Measurements from ENCODE around the gene C11orf68. TPM values are rescaled to one million over a fixed set of nuclear protein-coding genes. Genes with fewer than 3 reads are reported as not detected.

C11orf68 gene
- polyA plus RNA-seq, 1 donor, result 36.2 TPM

DNA sequence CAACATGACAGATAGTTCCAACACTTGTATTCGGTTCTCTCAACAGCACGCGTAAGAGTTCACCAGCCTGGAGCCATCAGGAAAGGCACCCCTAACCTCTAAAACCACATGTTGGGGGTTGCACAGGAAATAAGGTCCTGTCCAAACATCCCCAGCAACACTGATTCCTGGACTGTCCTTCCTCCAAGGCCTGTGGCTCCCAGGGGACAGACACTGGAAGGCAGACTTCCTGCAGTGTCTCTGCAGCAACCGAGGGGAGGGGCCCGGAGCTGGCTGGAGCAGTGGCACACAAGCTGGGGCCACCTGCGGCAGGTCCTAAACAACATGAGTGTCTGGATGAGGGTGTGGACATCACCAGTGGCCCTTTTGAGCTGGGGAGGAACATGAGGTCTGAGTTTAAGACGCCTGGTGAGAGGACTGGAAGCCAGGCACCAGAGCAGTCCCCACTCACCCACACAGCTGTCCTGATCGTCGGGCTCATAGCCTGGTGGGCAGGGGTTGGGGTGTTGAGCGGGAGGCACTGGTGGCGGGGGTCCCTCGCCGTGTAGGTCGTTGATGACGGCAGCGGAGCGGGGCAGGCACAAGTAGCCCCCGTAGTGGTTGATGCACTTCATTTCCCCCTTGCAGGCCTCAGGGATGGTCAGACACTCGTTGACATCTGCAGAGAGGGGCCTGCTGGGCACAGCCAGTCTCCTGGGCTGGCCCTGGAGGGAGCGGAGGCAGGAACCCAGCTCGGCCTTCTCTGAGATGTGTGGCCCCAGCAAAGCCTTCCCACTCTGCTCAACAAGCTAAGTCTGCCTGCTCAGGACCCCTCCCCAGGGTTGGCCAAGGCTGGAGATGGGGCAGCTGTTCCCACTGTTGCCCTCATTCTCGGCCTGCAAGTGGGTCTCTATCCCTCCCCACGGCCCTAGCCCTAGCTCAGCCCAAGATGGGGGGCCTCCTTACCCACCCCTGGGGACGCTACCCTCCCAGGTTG, 47.9 kb downstream of the C11orf68 start:
- DNase-seq, result no peak

DNA sequence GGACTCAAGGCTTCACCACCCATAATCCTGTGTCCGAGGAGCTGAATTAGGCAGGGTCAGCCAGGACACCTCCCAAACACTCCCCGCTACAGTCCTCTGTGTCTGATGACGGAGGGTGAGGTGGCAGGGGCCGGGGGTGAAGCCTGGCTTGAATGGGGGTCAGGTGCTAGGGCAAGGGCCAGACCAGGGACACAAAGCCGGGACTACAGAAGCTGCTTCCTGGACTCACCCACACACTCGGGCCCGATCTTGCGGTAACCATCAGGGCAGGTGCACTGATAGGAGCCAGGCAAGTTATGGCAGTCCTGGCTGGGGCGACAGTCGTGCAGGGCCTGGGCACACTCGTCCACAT, 48.6 kb downstream of the C11orf68 start:
- DNase-seq, result no peak

DNA sequence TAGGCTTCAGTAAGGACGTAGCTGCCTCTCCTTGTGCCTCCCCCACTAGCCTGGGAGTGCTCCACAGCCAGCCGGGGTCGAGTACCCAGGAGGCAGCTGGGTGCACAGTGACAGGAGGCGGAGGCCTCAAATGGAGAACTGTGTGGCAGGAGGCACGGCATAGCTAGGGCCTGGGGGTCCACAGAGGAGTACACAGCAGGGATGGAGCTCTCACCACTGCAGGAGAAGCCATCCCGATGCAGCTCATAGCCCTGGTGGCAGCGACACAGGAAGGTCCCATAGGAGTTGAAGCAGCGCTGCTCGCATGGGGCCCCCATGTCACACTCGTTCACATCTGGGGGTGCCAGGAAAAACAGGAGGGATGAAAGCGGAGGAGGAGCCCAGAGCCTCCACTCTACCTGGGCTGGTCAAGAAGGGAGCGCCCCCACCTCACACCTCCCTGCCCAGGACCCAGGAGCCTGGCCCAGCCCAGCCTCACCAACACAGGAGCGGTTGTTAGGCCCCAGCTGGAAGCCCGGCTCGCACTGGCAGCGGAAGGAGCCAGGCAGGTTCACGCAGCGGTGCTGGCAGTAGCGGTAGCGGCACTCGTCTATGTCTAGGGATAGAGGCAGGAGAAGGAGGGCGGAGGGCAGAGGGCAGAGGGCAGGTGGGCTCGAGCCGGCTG, 49.1 kb downstream of the C11orf68 start:
- no peak for DNase-seq

DNA sequence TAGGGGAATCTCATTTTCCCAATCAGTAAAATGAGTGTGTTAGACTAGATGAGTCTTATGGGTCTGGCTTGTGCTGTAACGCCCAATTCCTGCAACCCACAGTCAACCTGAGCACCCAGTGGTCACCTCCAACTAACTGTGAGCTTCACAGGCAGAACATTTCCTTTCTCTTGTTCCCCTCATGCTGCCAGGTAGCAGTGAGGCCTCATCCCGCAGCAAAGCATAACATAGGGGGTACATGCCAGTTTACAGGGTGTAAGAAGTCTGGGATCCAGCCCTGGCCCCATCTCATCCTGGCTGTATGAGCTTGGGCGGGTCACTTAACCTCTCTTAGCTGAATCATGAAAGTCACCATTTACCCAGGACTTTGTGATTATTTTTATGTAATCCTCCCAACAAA, 50.0 kb downstream of the C11orf68 start:
- no peak for DNase-seq

DNA sequence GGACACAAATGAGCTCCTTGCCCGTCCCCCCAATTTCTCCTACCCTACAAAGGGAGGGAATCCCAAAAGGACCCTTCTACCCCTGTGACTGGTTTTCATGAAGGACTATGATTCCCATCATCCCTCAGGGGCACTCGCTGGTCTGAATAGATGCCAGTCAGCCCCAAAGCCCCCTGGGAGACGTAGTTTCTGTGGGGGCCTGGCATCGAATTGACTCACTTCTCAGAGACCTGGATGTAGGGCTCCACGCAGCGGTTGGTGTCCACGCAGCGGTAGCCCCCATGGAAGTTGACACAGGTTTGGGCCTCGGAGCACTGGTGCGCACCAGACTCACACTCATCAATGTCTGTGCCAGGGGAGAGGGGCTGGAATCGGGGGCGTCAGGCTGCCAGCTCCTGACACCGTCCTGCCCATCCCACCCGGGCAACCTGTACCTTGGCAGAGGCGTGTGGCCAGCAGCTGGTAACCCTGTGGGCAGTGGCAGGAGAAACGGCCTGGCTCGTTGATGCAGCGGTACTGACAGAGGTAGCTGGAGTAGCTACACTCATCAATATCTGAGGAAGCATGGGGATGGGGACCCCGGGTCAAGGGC, 50.7 kb downstream of the C11orf68 start:
- DNase-seq, result no peak

DNA sequence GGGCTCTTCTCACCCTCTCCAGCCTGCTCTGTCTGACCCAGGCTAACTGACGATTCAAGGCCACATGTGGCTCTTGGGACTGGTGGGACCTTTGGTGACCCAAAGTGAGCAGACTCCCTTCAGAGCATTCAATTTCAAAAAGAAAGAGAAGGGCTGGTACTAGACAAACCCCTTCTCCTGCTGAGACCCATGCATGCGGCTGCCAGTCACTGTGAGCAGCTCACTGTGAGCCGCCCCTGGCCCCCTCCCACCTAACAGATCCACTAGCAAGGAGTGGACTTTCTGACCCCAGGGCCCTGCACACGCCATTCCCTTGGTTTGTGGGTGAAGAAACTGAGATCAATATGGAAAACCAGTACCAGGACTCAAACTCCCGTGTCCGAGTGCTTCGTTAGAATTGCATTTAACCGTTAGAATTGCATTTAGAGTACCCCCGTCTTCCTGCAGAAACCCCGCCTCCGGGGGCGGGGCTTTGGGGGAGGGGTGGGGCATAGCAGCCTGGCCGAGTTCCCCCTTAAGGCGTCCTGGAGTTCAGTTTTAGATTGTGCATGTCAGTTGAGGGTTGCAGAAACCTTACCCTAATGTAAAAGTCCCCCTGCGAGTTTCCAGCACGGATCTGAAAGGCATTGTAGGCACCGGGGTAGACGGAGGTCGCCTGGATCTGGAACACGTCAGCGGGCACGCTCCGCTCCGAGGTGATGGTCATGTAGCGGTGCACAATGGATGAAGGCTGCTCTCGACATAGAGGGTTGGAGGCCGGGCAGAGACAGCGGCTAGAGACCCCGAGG, 51.4 kb downstream of the C11orf68 start:
- DNase-seq, result no peak

Other genes with a start within 250 kb of the C11orf68 start
- gene KAT5, start 206.8 kb downstream of the C11orf68 start, polyA plus RNA-seq (ENCODE audit: insufficient read length), result 39.2 TPM
- gene RNASEH2C, start 198.3 kb downstream of the C11orf68 start, polyA plus RNA-seq (ENCODE audit: insufficient read length), result 25.7 TPM
- gene AP5B1, start 138.1 kb downstream of the C11orf68 start, polyA plus RNA-seq (ENCODE audit: insufficient read length), result 2.1 TPM
- gene OVOL1, start 132.0 kb downstream of the C11orf68 start, polyA plus RNA-seq (ENCODE audit: insufficient read length), result not detected
- gene SNX32, start 85.1 kb downstream of the C11orf68 start, polyA plus RNA-seq (ENCODE audit: insufficient read length), result 1.6 TPM
- 626 TPM for gene CFL1, start 60.9 kb downstream of the C11orf68 start, polyA plus RNA-seq (ENCODE audit: insufficient read length)
- 52.3 TPM for gene MUS81, start 58.6 kb downstream of the C11orf68 start, polyA plus RNA-seq (ENCODE audit: insufficient read length)
- 87.9 TPM for gene EFEMP2, start 46.3 kb downstream of the C11orf68 start, polyA plus RNA-seq (ENCODE audit: insufficient read length)
- gene CTSW, start 39.2 kb downstream of the C11orf68 start, polyA plus RNA-seq (ENCODE audit: insufficient read length), result 0.81 TPM
- 59.8 TPM for gene FIBP, start 30.6 kb downstream of the C11orf68 start, polyA plus RNA-seq (ENCODE audit: insufficient read length)
- 22.2 TPM for gene CCDC85B, start 28.4 kb downstream of the C11orf68 start, polyA plus RNA-seq (ENCODE audit: insufficient read length)
- 0.54 TPM for gene FOSL1, start 18.7 kb downstream of the C11orf68 start, polyA plus RNA-seq (ENCODE audit: insufficient read length)
- 82.7 TPM for gene DRAP1, start 364 bp upstream of the C11orf68 start, polyA plus RNA-seq (ENCODE audit: insufficient read length)
- 0.32 TPM for gene TSGA10IP, start 26.4 kb upstream of the C11orf68 start, polyA plus RNA-seq (ENCODE audit: insufficient read length)
- 46.2 TPM for gene SART1, start 42.7 kb upstream of the C11orf68 start, polyA plus RNA-seq (ENCODE audit: insufficient read length)
- 17.6 TPM for gene EIF1AD, start 83.1 kb upstream of the C11orf68 start, polyA plus RNA-seq (ENCODE audit: insufficient read length)
- gene BANF1, start 83.4 kb upstream of the C11orf68 start, polyA plus RNA-seq (ENCODE audit: insufficient read length), result 217 TPM
- gene CST6, start 92.9 kb upstream of the C11orf68 start, polyA plus RNA-seq (ENCODE audit: insufficient read length), result not detected
- gene CATSPER1, start 107.4 kb upstream of the C11orf68 start, polyA plus RNA-seq (ENCODE audit: insufficient read length), result 0.12 TPM
- 0.34 TPM for gene GAL3ST3, start 130.1 kb upstream of the C11orf68 start, polyA plus RNA-seq (ENCODE audit: insufficient read length)
- 128 TPM for gene SF3B2, start 133.3 kb upstream of the C11orf68 start, polyA plus RNA-seq (ENCODE audit: insufficient read length)
- 37.1 TPM for gene PACS1, start 151.2 kb upstream of the C11orf68 start, polyA plus RNA-seq (ENCODE audit: insufficient read length)